Muscle layer of duodenum (tissue), 2 donors: ENCODE data around the gene FOXE3.

Source experiments
- H3K27ac ChIP-seq: one replicate; pipeline ENCODE4 v1.7.0; 2013; ENCODE audit warnings: mild to moderate bottlenecking, low read length
- H3K27me3 ChIP-seq: one replicate; pipeline ENCODE4 v1.7.0; 2013; ENCODE audit warnings: low read depth, mild to moderate bottlenecking, control low read depth, low read length
- H3K36me3 ChIP-seq, 2 donors: one replicate each; pipeline ENCODE4 v1.7.0; 2013; ENCODE audit warnings: low read length in 2 of 2, control low read depth in 1 of 2, mild to moderate bottlenecking in 1 of 2; ENCODE audit not compliant: insufficient read depth in 2 of 2, control insufficient read depth in 1 of 2
- H3K4me1 ChIP-seq, 2 donors: one replicate each; pipeline ENCODE4 v1.7.0; 2013; ENCODE audit warnings: low read length in 2 of 2, mild to moderate bottlenecking in 2 of 2, control low read depth in 1 of 2, moderate library complexity in 1 of 2; ENCODE audit not compliant: insufficient read depth in 2 of 2, control insufficient read depth in 1 of 2
- H3K4me3 ChIP-seq, 2 donors: one replicate each; pipeline ENCODE4 v1.7.0; 2013; ENCODE audit warnings: low read length in 2 of 2, low read depth in 1 of 2, mild to moderate bottlenecking in 1 of 2
- H3K9me3 ChIP-seq, 2 donors: one replicate each; pipeline ENCODE4 v1.7.0; 2013; ENCODE audit warnings: low read length in 2 of 2, control low read depth in 1 of 2, mild to moderate bottlenecking in 1 of 2; ENCODE audit not compliant: control insufficient read depth in 1 of 2
- donor health status: healthy.

The FOXE3 gene

DNA sequence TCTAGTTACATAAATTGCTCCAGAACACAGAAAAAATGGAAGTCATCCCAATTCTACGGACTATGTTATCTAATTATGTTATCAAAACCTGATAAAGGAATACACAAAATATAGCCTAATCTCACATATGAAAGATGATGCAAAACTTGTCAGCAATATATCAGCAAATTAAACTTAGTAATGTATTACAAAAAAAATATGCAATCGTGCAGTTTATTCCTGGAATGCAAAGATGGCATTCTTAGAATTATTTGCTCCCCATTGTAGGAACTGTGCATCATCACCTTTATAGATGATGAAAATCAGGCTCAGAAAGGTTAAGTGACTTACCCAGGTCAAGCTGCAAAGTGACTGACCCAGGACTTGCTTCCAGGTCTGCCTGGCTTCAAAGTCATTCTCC is 7.8 kb downstream of the FOXE3 start:
- Histone ChIP-seq H3K4me3 (no peak overlapping the region), H3K9me3 (no peaks in the 10 kb centered on the region), H3K27ac (no peak overlapping the region), H3K4me1 (no peaks in the 10 kb centered on the region), H3K36me3 (no peaks in the 10 kb centered on the region), H3K27me3 (peaks cover 21% of the 10 kb centered on the region)

DNA sequence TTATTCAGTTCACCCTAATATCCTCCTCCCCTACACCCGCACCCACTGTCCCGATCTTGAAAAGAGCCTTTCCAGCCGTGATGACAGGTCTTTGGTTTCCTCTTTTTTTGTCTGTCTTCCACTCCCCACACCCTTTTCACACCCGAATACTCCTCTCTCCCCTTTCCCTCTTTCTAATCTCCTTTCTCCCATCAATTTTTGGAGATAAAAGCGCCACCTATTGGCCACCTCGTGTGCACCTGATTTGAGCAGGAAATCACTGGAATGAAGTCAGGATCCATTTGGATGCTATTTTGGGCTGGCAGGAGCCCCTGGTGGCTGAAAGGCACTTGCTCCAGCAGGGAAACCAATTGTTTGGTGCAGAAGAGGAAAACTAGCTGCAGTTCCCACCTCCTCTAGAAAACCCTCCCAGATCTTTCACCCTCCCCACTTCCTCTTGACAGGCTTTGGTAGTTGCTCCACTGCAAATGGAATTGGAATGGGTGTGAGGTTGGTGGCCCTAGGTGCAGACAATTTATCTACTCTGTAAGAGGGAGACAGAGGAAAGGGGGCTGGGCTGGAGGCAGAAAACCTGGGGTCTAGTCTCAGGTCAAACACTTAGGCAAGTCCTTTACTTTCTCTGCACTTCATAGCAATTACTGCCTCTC is 8.4 kb downstream of the FOXE3 start:
- H3K27me3 ChIP-seq = peaks cover 16% of the 10 kb centered on the region

DNA sequence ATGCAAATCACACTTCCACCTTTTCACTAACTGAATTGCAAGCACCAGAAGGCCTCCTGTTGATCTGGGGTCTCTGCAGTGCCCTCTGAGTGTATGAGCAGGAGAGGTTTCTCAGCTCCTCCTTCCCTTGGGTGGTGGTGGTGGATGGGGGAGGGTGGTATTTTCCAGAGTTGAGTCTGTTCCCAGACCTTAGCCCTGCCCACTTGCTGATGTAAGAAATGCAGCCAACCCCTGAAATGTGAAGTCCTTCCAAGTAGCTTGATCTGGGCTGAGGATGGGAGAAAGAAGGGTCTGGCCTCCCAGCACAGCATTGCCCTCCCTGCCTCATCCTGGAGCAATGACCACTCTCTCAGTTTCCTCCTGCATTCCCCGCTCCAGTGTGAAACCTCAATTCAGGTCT is 15.4 kb downstream of the FOXE3 start:
- Histone ChIP-seq H3K4me3 (no peak overlapping the region), H3K9me3 (no peaks in the 10 kb centered on the region), H3K27me3 (peaks cover 43% of the 10 kb centered on the region), H3K27ac (no peak overlapping the region), H3K4me1 (peaks cover 9 to 41% of the 10 kb centered on the region in 2 donors), H3K36me3 (no peaks in the 10 kb centered on the region)

More for the DNA sequence above, 8.4 kb downstream of the FOXE3 start:
- Histone ChIP-seq H3K27ac (no peak overlapping the region), H3K4me1 (no peaks in the 10 kb centered on the region), H3K9me3 (no peaks in the 10 kb centered on the region), H3K4me3 (no peak overlapping the region), H3K36me3 (no peaks in the 10 kb centered on the region)

DNA sequence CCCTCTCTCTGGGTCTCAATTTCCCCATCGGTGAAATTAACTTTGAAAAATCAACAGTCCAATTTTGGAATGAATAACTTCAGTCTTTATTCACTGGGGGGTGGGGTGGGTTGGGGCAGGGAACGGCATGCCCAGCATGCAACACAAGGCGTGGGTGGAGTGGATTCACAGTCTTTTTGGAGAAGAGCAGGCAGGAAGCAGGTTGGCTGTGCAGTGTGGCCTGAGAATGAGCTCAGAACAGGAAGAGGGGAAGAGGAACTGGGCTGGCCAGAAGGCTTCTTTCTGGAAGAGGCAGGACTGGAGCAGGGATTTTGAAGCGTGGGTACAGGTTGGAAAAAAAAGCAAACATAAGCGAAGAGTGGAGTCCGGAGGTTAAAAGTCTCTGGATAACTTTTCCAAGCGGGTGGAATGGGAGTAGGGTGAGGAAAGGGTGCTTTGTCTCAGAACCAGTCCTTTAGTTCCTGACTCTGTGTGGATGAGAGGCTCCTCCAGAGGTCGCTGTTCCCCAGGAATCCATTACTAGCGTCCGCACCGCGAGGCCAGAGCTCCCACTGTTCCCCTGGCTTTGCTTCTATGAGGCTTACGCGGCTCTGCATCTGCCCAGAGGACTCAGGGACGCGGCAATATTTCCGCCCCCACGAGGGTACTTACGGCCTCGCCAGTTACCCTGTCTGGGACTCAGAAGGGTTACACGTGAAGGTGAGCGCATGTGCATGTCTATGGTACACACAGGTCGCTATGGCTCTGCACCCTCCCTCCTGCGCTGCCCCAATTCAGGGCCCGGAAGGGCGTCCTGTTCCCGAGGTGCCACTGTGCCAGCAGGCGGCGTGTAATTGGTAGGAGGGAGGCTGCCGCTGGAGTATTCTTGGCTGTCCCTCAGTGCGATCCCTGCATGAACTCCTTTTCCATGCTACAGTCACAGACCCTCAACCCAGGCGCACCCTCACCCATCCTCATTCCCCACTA is 16.3 kb downstream of the FOXE3 start:
- H3K9me3 ChIP-seq = no peaks in the 10 kb centered on the region
- peaks cover 13 to 49% of the 10 kb centered on the region in 2 donors for H3K4me1 ChIP-seq
- no peaks in the 10 kb centered on the region for H3K36me3 ChIP-seq
- peaks cover 47% of the 10 kb centered on the region for H3K27me3 ChIP-seq
- H3K27ac ChIP-seq = no peak overlapping the region
- H3K4me3 ChIP-seq = no peak overlapping the region

DNA sequence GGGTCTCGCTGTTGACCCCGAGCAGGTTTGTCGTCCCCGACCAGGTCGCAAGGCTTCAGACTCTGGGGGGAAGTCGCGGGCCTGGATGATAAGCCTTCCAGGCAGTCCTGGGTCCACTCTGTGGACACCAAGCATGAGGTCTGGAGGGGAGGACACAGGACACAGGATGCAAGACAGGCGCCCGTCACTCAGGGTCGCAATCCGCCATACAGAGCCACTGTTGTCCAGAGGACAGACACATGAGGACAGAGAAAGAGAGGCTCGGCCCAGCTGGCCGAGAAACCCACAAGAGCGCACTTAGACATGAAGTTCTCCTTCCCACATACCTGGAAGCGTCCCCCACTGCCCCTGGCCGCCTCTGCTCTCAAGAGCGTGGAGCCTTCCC is 16.9 kb downstream of the FOXE3 start:
- no peak overlapping the region for H3K4me3 ChIP-seq
- H3K27me3 ChIP-seq = peaks cover 47% of the 10 kb centered on the region
- no peaks in the 10 kb centered on the region for H3K9me3 ChIP-seq
- peaks cover 13 to 56% of the 10 kb centered on the region in 2 donors for H3K4me1 ChIP-seq
- no peaks in the 10 kb centered on the region for H3K36me3 ChIP-seq
- no peak overlapping the region for H3K27ac ChIP-seq

DNA sequence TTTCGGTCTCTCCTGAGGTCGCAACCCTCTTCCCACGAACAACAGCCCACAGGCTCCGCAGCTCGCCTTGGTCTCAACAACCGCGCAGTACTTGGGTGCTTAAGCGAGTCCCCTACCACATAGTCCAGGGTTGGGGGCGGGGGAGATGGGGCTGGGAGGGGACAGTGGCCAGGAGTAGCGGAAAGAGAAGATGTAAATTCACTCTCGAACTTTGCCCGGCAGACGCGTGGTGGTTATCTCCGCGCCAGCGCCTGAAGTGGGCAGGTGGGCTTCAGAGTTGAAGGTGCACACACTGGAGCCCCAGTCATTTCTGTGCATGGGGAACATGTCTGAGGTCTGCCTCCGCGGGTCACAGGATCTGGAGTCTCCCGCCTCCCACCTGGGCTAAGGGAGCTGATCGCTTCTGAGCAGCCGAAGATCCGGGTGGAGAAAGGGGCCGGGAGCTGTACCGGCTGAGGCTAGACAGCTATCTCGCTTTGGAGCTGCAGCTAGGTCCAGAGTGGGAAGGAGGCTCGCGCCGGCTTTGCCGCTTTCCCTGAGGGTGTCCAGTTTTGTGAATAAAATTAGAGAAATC is 17.5 kb downstream of the FOXE3 start:
- H3K9me3 ChIP-seq = no peaks in the 10 kb centered on the region
- H3K4me1 ChIP-seq = peaks cover 13 to 58% of the 10 kb centered on the region in 2 donors
- H3K4me3 ChIP-seq = no peak overlapping the region
- H3K36me3 ChIP-seq = no peaks in the 10 kb centered on the region
- peaks cover 47% of the 10 kb centered on the region for H3K27me3 ChIP-seq
- no peak overlapping the region for H3K27ac ChIP-seq

DNA sequence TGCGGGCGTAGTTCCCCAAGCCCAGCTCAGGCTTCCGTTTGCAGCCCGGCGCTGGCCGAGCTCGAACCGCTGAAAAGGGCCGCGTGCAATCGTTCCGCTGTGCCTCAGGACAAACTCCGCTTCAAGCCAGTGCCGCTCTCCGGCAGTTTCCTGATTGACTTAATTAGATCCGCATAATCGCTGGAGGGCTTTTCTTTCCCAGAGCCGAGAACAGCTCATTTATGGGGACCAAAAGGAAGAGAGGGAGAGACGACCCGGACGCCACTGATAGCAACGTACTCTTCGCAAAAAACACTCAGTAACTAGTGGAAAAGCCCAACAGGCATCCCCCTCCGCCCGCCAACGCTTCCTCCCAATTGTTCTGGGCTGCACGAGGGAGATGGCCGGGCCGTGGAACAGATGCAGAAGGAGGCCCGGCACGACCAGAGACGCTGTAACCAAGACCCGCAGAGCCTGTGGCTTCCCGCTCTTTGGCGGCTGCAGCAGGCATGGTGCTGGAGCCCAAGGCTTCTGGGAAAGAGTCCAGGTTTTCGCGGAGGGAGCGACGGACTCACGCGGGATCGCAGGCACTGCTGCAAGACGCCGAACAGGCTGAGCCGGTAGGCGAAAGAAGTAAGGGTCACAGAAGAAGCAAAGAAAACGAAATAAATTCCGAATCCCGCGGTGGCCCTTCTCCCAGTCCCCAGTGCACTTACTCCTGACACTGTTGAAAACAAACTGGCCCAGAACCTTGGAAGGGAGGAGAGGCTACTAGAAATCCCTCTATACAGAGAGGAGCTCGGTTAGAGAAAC is 18.2 kb downstream of the FOXE3 start:
- peaks cover 48% of the 10 kb centered on the region for H3K27me3 ChIP-seq
- H3K4me1 ChIP-seq = peaks cover 13 to 61% of the 10 kb centered on the region in 2 donors
- no peak overlapping the region for H3K27ac ChIP-seq
- H3K9me3 ChIP-seq = no peaks in the 10 kb centered on the region
- peak overlapping the region; percentile 26 to 33 for H3K4me3 ChIP-seq
- H3K36me3 ChIP-seq = no peaks in the 10 kb centered on the region

DNA sequence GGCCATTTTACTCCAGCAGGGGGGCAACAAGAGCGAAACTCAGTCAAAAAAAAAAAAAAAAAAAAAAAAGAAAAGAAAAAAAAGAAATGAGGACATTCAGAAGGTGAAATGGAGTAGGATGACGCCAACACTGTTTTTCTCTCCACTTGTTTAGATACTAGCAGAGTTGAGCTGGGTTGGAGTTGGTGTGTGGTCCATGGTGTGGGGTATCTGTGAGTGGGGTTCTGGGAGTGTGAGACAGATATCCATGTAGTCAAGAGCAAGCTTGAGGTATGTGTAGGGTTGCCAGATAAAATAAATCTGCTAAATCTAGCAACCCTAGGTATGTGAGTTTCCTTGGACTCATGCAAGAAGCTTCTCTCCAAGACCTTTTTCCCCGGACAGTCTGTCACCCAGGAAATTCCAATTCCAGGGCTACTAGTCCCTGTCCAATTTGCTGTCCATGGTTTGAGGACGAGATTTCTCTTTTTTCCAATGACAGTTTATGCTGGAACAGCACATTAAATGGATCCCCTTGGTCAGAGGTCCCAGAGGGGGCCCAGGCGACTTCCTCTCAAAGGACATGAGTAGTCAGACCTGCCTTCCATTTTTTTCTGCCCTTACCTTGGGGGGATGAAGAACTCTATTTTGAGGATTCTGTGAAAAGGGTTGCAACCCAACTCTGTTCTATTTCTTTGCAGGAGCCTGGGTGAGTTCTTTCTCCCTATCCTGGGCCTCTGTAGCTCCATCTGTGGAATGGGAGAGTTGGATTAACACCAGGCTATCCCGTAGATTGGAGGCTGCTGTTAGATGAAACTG is 19.6 kb downstream of the FOXE3 start:
- no peak overlapping the region for H3K4me3 ChIP-seq
- H3K27me3 ChIP-seq = peaks cover 60% of the 10 kb centered on the region
- peaks cover 13 to 66% of the 10 kb centered on the region in 2 donors for H3K4me1 ChIP-seq
- H3K27ac ChIP-seq = no peak overlapping the region
- no peaks in the 10 kb centered on the region for H3K9me3 ChIP-seq
- no peaks in the 10 kb centered on the region for H3K36me3 ChIP-seq

DNA sequence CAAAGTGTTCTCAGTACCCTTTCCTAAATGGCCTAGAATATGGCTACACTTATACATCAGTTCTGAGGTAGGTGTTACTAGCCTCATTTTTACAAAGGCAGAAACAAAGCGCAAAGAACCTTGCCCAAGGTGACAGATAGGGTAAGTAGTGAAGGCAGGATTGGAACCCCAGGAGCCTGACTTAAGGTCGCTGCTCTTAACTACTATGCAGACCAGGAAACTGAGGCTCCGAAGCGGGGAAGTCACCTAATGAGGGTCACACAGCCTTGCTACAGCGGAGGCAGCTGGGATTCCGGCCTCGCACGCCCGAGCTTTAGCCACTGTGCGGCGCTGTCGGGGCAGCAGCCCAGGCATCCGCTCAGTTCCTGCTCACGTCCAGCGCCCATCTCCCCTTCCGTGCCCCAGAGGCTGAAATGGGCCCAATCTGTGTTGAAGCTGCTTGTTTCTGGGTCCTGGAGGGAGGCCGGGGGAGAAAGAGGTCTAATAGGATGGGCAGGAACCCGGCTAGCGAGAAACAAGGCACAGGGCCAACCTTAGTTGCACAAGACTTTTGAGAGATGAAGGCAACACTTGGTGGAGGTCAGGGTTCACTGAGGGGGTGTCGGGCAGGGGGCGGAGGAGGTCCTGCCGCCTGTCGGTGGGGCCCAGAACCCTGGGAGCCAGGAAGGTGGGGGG is 20.4 kb downstream of the FOXE3 start:
- Histone ChIP-seq H3K9me3 (no peaks in the 10 kb centered on the region), H3K4me3 (peak overlapping the region; percentile 52 to 74), H3K36me3 (no peaks in the 10 kb centered on the region), H3K27me3 (peaks cover 60% of the 10 kb centered on the region), H3K4me1 (peaks cover 13 to 66% of the 10 kb centered on the region in 2 donors), H3K27ac (no peak overlapping the region)

DNA sequence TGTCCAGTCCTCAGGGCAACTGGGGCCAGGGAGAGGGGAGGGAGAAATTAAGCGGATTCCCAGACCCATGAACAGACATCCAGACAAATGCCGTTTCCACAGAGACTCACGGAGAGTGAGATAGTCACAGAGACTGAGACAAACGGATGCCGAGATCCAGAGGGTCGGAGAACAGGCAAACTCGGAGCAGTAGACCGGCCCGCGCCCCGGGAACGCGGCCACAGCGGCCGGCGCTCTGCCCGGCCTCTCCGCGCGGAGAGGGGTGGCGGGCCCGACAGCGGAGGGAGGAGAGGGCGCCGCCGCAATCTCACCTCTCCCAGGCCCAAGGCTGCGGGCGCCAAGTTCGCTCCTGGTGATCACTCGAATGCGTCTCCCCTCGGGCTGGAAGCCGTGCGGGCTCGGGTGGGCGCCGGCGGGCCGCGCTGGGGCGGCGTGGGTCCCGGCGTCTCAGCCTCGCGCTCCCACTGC is 20.9 kb downstream of the FOXE3 start:
- Histone ChIP-seq H3K27me3 (peaks cover 60% of the 10 kb centered on the region), H3K4me1 (peaks cover 13 to 63% of the 10 kb centered on the region in 2 donors)

More for the DNA sequence above, 20.9 kb downstream of the FOXE3 start:
- peak overlapping the region; percentile 52 to 74 for H3K4me3 ChIP-seq
- H3K27ac ChIP-seq = no peak overlapping the region
- H3K36me3 ChIP-seq = no peaks in the 10 kb centered on the region
- H3K9me3 ChIP-seq = no peaks in the 10 kb centered on the region
